NCI-H345 (cell line): ENCODE data around the gene CAPG.

ENCODE experiments used
- DNase-seq: peaks from one replicate; lab custom pipeline; 2025; lab: John Stamatoyannopoulos, UW

Gene CAPG

DNA sequence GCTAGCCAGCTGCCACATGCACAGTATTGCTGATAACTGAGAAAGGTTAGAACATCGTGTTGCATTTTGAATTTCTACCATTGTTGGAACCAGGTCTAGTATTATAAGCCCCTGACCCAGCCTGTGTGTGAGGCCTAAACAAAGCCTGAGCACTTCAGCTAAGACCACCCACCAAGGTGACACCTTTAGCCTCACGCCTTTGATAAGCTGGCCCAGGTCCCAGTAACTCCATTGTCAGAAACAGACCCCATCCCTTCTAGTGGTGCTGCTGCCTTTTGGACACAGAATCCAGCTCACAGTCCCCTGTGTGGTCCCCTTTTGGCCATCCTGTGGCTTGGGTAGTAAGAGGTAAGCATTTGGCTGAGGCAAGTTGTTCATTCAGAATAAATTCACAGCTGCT, 54.0 kb downstream of the CAPG start:
- no peak for DNase-seq

GRCh38 chr2:85355521-85355920, 54.6 kb downstream of the CAPG start:
- no peak for DNase-seq

- no peak for DNase-seq
Observed at GRCh38 chr2:85355073-85355410, 55.1 kb downstream of the CAPG start.

- peak; percentile 98 for DNase-seq
Observed at GRCh38 chr2:85354286-85355072, 55.7 kb downstream of the CAPG start, which contains the start of the genes ELMOD3 and RETSAT. Gene ELMOD3 (plus strand): TSS chr2:85354769. CDS start chr2:85357199, 2,430 bp downstream. Gene RETSAT (minus strand): TSS chr2:85354528. CDS start chr2:85354507, 21 bp downstream.

DNA sequence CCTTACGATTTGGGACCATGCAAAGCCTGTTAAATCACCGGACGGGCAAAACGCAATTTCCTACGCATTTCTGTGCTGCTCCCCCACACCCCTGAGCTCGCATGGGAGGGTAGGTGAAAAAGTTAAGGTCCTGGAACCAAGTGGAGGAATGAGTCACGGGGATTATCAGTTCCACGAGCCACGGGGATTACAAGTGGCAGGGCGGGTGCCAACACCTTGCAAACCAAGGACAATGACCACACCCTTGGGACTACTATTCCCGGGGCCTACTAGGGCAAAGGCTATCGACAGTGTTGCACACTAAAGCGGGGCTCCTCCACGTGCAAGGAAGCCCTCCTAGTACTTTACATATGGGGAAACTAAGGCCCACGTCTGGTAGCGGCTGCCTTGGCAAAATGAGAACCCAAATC, 56.3 kb downstream of the CAPG start:
- DNase-seq = no peak

- no peak for DNase-seq
Observed at GRCh38 chr2:85347599-85347998, 62.6 kb downstream of the CAPG start.
